Fibroblast of lung (primary cell): ENCODE measurements around the gene MILR1.

Source experiments
- CTCF ChIP-seq, 2 donors: IDR thresholded peaks in 1 of 2; conservative IDR thresholded peaks in 1 of 2; 1 replicate in 1 of 2; 2 replicates in 1 of 2; pipeline ENCODE4 v1.5.1; 2011 to 2012; ENCODE audit warnings: low read length in 2 of 2, control low read depth in 1 of 2, inconsistent platforms in 1 of 2, low read depth in 1 of 2, mild to moderate bottlenecking in 1 of 2
- EZH2 ChIP-seq: IDR thresholded peaks from 2 replicates; pipeline ENCODE4 v1.5.1; 2012; ENCODE audit warnings: low read length, control low read depth, mild to moderate bottlenecking; ENCODE audit errors: missing control alignments

GRCh38 chr17:64443086-64443760, 5.7 kb upstream of the MILR1 start:
- no peak for TF ChIP-seq CTCF (conservative IDR thresholded peaks at IDR 0.05 in 1 of 2, IDR thresholded peaks at IDR 0.05 in 1 of 2; ENCODE audit: low read depth in 1 of 2, low read length in 2 of 2)
- TF ChIP-seq EZH2, result no peak
